Spleen (tissue), 7 donors: Measurements from ENCODE around the gene LDAH.

ENCODE experiments used
- POLR2A ChIP-seq, 3 donors: fragments of 450-650 bp; IDR thresholded peaks; one replicate each; pipeline ENCODE4 v1.5.1; 2017; ENCODE audit warnings: antibody characterized with exemption in 3 of 3, mild to moderate bottlenecking in 1 of 3
- POLR2AphosphoS5 ChIP-seq, 3 donors: sonication (generic); formaldehyde crosslinking; IDR thresholded peaks; one replicate each; pipeline ENCODE4 v1.5.1; 2017; ENCODE audit warnings: antibody characterized with exemption in 3 of 3
- TF ChIP-seq, protein P1 (sequence below), 11 experiments: fragments of 200-600 bp in 7 of 11; fragments of 450-650 bp in 4 of 11; sonication (generic) in 4 of 11; IDR thresholded peaks in 8 of 11; conservative IDR thresholded peaks in 3 of 11; 1 replicate in 7 of 11; 2 replicates in 4 of 11; pipeline versions ENCODE4 v1.4.0 to v1.8.0; 2016 to 2021; ENCODE audit warnings: antibody characterized with exemption in 11 of 11, inconsistent platforms in 4 of 11, mild to moderate bottlenecking in 1 of 11
- donor health status: DM: no; HTN: no; CAD: no; lungs with moderate emphysema.
- donor health status: DM: no; HTN: no; CAD: no.
- donor health status: DM: no; HTN: no; CAD: no.

GRCh38 chr2:20641123-20641985 lies 181.5 kb downstream of the LDAH start:
- TF ChIP-seq, protein P1, sequence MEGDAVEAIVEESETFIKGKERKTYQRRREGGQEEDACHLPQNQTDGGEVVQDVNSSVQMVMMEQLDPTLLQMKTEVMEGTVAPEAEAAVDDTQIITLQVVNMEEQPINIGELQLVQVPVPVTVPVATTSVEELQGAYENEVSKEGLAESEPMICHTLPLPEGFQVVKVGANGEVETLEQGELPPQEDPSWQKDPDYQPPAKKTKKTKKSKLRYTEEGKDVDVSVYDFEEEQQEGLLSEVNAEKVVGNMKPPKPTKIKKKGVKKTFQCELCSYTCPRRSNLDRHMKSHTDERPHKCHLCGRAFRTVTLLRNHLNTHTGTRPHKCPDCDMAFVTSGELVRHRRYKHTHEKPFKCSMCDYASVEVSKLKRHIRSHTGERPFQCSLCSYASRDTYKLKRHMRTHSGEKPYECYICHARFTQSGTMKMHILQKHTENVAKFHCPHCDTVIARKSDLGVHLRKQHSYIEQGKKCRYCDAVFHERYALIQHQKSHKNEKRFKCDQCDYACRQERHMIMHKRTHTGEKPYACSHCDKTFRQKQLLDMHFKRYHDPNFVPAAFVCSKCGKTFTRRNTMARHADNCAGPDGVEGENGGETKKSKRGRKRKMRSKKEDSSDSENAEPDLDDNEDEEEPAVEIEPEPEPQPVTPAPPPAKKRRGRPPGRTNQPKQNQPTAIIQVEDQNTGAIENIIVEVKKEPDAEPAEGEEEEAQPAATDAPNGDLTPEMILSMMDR (IDR thresholded peaks at IDR 0.05 in 8 of 11, conservative IDR thresholded peaks at IDR 0.05 in 3 of 11) = no peak
- TF ChIP-seq POLR2A (IDR thresholded peaks at IDR 0.05) = no peak
- TF ChIP-seq POLR2AphosphoS5 (IDR thresholded peaks at IDR 0.05) = no peak
